OCI-LY7 (cell line): ENCODE measurements around the gene SYNPO2. TPM values are rescaled to one million over a fixed set of nuclear protein-coding genes. Genes with fewer than 3 reads are reported as not detected.

Experiments
- BruUV-seq: library from RNA; stranded (reverse); fragments of 400-500 nt; replicated peaks from 2 replicates; lab custom pipeline; 2021; lab: Mats Ljungman, UMichigan
- CTCF ChIA-PET: fragments of 300-600 bp; sonication (Branson Sonifier 250); formaldehyde crosslinking; loops from one replicate; lab custom pipeline; 2022; ENCODE audit warnings: antibody characterized with exemption; ENCODE audit not compliant: unreplicated experiment; lab: Charles Lee
- POLR2A ChIA-PET: fragments of 300-600 bp; sonication (Branson Sonifier 250); formaldehyde crosslinking; loops from one replicate; lab custom pipeline; 2022; ENCODE audit warnings: antibody characterized with exemption; lab: Charles Lee
- DNase-seq: peaks from one replicate; pipeline ENCODE4 v3.0.0-alpha.2; 2015; ENCODE audit warnings: low spot score
- H2AFZ ChIP-seq: fragments of 200-600 bp; sonication (generic), shearing (Covaris generic); 2 replicates; pipeline ENCODE4 v1.6.1; 2014; ENCODE audit warnings: mild to moderate bottlenecking, antibody characterized with exemption, low read length, moderate library complexity
- H3K27ac ChIP-seq: fragments of 200-600 bp; sonication (generic); 2 replicates; pipeline ENCODE4 v1.5.1; 2014; ENCODE audit warnings: mixed run types, low read depth, mild to moderate bottlenecking, moderate library complexity, low read length, inconsistent platforms; ENCODE audit not compliant: poor library complexity, severe bottlenecking
- H3K36me3 ChIP-seq: fragments of 200-600 bp; sonication (generic); 2 replicates; pipeline ENCODE4 v1.6.1; 2014; ENCODE audit warnings: mild to moderate bottlenecking, antibody characterized with exemption, low read length, moderate library complexity, mixed read lengths; ENCODE audit not compliant: insufficient read depth
- H3K4me1 ChIP-seq: fragments of 200-600 bp; sonication (generic); 2 replicates; pipeline ENCODE4 v1.5.1; 2014; ENCODE audit warnings: mild to moderate bottlenecking, low read length; ENCODE audit not compliant: insufficient read depth, poor library complexity, severe bottlenecking
- H3K4me2 ChIP-seq: fragments of 200-600 bp; sonication (generic); 2 replicates; pipeline ENCODE4 v1.6.1; 2014; ENCODE audit warnings: mild to moderate bottlenecking, low read length
- H3K4me3 ChIP-seq: fragments of 200-600 bp; sonication (generic); 2 replicates; pipeline ENCODE4 v1.5.1; 2014; ENCODE audit warnings: mild to moderate bottlenecking, low read depth, low read length; ENCODE audit not compliant: poor library complexity, severe bottlenecking
- H3K79me2 ChIP-seq: fragments of 200-600 bp; sonication (generic); 2 replicates; pipeline ENCODE4 v1.6.1; 2016; ENCODE audit warnings: low read depth, mild to moderate bottlenecking, low read length, moderate library complexity, mixed read lengths; ENCODE audit not compliant: insufficient read depth
- H3K9me2 ChIP-seq: fragments of 200-600 bp; sonication (generic); 2 replicates; pipeline ENCODE4 v1.6.1; 2016; ENCODE audit warnings: mild to moderate bottlenecking, low read length, mixed read lengths; ENCODE audit not compliant: insufficient read depth
- H3K9me3 ChIP-seq: fragments of 200-600 bp; sonication (generic); 2 replicates; pipeline ENCODE4 v1.6.1; 2014; ENCODE audit warnings: mild to moderate bottlenecking, mixed run types, low read length, mixed read lengths
- H4K20me1 ChIP-seq: fragments of 200-600 bp; sonication (generic); 2 replicates; pipeline ENCODE4 v1.6.1; 2014; ENCODE audit warnings: mild to moderate bottlenecking, antibody characterized with exemption, low read length, moderate library complexity, mixed read lengths; ENCODE audit not compliant: insufficient read depth
- EZH2phosphoT487 ChIP-seq: fragments of 200-600 bp; sonication (generic); IDR thresholded peaks from 2 replicates; pipeline ENCODE4 v1.6.1; 2018; ENCODE audit warnings: low read depth, borderline replicate concordance, mild to moderate bottlenecking, mixed run types, antibody characterized with exemption, low read length, moderate library complexity, mixed read lengths
- intact Hi-C: fragments of 100-400 bp; cut with micrococcal nuclease; formaldehyde crosslinking; loops from one replicate; pipeline ENCODE4 v1.10.0; 2022; ENCODE audit not compliant: unreplicated experiment
- total RNA-seq, 2 experiments: library from RNA; depleted of rRNA in 1 of 2; stranded (reverse); fragments of >200 nt in 1 of 2; shearing (Covaris generic) in 1 of 2; gene quantifications; 2 replicates each; pipeline ENCODE4 v1.2.3, GENCODE V29; 2014 to 2022
- TF ChIP-seq, protein P1 (sequence below): fragments of 200-600 bp; sonication (generic); conservative IDR thresholded peaks from 2 replicates; pipeline ENCODE4 v1.5.1; 2014; ENCODE audit warnings: mild to moderate bottlenecking, antibody characterized with exemption, low read length, moderate library complexity, mixed read lengths

SYNPO2 gene
- total RNA-seq, 2 experiments from 2014 or later, result 0.11 to 0.19 TPM

DNA sequence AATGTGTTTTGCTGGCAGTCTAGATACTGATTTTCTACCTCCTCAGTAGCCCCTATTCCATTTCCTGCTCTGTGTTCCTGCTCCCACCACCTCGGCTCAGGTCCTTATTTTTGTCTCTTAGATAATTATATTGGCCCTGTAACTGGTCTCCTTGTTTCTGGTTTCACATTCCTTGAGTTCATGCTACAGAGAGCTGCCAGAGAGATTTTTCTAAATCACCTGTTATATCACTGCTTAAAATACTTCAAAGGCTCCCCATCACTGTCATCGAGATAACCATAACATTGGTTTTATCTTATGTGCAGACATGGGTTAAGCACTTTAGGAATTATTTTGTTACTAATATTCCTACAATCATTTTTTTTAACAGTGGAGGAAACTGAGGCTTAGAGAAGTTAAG is 9.6 kb downstream of the SYNPO2 start:
- H4K20me1 ChIP-seq, result no peaks in the 10 kb centered on the region
- no peak overlapping the region for H3K27ac ChIP-seq
- no peak overlapping the region for H3K4me3 ChIP-seq
- H3K9me3 ChIP-seq, result no peaks in the 10 kb centered on the region
- intact Hi-C loops, result no loop called here
- H3K9me2 ChIP-seq, result no peaks in the 10 kb centered on the region
- no peak for TF ChIP-seq EZH2phosphoT487
- TF ChIP-seq, protein P1, sequence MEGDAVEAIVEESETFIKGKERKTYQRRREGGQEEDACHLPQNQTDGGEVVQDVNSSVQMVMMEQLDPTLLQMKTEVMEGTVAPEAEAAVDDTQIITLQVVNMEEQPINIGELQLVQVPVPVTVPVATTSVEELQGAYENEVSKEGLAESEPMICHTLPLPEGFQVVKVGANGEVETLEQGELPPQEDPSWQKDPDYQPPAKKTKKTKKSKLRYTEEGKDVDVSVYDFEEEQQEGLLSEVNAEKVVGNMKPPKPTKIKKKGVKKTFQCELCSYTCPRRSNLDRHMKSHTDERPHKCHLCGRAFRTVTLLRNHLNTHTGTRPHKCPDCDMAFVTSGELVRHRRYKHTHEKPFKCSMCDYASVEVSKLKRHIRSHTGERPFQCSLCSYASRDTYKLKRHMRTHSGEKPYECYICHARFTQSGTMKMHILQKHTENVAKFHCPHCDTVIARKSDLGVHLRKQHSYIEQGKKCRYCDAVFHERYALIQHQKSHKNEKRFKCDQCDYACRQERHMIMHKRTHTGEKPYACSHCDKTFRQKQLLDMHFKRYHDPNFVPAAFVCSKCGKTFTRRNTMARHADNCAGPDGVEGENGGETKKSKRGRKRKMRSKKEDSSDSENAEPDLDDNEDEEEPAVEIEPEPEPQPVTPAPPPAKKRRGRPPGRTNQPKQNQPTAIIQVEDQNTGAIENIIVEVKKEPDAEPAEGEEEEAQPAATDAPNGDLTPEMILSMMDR, result no peak
- CTCF ChIA-PET, result no interaction called here
- DNase-seq, result no peak
- BruUV-seq, result no TSS peak
- no peaks in the 10 kb centered on the region for H3K36me3 ChIP-seq
- H3K4me1 ChIP-seq, result no peaks in the 10 kb centered on the region
- POLR2A ChIA-PET, result interaction anchor here (0.7 kb wide), 1 partner anchor 1050 kb away, joined by 3 read pairs; no protein-coding TSS in a partner anchor
- no peaks in the 10 kb centered on the region for H3K79me2 ChIP-seq
- H2AFZ ChIP-seq, result no peak overlapping the region
- no peak overlapping the region for H3K4me2 ChIP-seq

DNA sequence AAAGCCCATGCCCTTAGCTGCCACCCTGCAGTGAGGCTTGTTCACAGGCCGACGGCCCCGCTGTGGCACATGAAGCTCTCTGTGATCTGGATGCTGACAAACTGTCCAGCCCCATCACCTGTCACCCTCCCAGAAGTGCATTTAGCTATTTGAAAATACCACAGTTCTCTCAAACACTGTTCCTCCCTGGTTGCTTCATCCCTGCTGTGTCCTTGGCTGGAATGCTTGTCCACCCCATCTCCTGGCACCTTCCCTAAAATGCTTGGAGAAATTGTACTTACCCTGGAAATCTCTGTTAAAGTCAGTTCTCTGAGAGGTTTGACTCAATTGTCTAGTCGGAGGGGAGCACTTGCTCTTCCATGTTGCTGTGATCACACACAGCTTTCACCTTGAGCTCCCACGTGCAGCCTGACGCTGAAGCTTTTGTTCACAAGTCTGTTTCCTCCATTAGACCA is 10.1 kb downstream of the SYNPO2 start:
- H3K4me3 ChIP-seq, result no peak overlapping the region
- no peaks in the 10 kb centered on the region for H3K9me3 ChIP-seq
- H4K20me1 ChIP-seq, result no peaks in the 10 kb centered on the region
- TF ChIP-seq, protein P1, result no peak
- no peak for TF ChIP-seq EZH2phosphoT487
- no peak for DNase-seq
- intact Hi-C loops, result no loop called here
- no peaks in the 10 kb centered on the region for H3K4me1 ChIP-seq
- no peak overlapping the region for H3K4me2 ChIP-seq
- H2AFZ ChIP-seq, result no peak overlapping the region
- CTCF ChIA-PET, result no interaction called here
- POLR2A ChIA-PET, result no interaction called here
- H3K36me3 ChIP-seq, result no peaks in the 10 kb centered on the region
- no peaks in the 10 kb centered on the region for H3K79me2 ChIP-seq
- no peak overlapping the region for H3K27ac ChIP-seq
- no TSS peak for BruUV-seq
- no peaks in the 10 kb centered on the region for H3K9me2 ChIP-seq

DNA sequence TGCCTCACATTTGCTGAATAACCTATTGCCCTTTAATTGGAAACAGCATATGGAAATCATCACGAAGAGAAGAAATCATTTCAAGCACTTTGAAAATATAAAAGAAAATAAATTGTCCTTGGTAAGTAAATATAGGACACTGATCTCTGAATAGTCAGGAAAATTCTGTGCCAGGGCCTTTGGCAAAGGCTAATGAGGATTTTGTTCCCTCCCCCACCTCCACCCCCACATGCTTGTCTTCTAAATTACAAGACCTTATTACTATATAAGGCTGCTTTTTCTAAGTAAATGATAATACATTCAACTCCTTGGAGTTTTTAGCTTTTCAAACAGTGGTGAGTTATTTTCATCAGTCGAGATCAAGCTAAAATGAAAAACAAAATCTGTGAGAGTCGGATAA is 15.8 kb downstream of the SYNPO2 start:
- no peaks in the 10 kb centered on the region for H3K4me1 ChIP-seq
- intact Hi-C loops, result no loop called here
- no peaks in the 10 kb centered on the region for H3K79me2 ChIP-seq
- H3K27ac ChIP-seq, result no peak overlapping the region
- no peaks in the 10 kb centered on the region for H3K9me2 ChIP-seq
- H2AFZ ChIP-seq, result no peak overlapping the region
- no peak overlapping the region for H3K4me2 ChIP-seq
- POLR2A ChIA-PET, result no interaction called here
- no TSS peak for BruUV-seq
- no peaks in the 10 kb centered on the region for H3K9me3 ChIP-seq
- TF ChIP-seq, protein P1, result no peak
- TF ChIP-seq EZH2phosphoT487, result no peak
- no peaks in the 10 kb centered on the region for H4K20me1 ChIP-seq
- CTCF ChIA-PET, result no interaction called here
- no peaks in the 10 kb centered on the region for H3K36me3 ChIP-seq
- no peak overlapping the region for H3K4me3 ChIP-seq
- no peak for DNase-seq
